Measurements from ENCODE around the gene KCNE3.
"Not testable (repeated sequence)": the region's sequence is repeated elsewhere in the genome, so short reads cannot be mapped to it uniquely, and the experiment has no call there.

The KCNE3 gene

DNA sequence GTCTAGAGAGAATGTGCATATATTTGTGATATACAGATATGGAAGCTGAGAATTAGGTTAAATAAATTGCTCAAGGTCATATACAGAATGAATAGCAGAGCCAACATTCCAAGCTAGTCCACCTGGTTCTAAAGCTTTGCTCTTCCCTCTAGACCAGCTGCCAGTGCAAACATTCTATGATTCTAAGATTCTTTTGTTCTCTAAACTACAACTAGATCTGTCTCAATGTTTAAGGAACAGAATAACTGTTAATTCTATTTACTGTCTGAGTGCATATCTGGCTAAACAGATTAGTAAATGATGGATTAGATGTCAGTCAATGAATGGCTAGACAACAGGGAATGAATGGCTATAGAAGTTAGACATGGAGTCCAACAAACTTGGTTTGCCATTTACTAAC is 19.6 kb downstream of the KCNE3 start:
- intact Hi-C loops (cut with DNase I), result loop anchor here (1.0 to 5.0 kb wide), 3 partner anchors 59 to 485 kb away; no protein-coding TSS in a partner anchor
- DNase-seq, result no peak

DNA sequence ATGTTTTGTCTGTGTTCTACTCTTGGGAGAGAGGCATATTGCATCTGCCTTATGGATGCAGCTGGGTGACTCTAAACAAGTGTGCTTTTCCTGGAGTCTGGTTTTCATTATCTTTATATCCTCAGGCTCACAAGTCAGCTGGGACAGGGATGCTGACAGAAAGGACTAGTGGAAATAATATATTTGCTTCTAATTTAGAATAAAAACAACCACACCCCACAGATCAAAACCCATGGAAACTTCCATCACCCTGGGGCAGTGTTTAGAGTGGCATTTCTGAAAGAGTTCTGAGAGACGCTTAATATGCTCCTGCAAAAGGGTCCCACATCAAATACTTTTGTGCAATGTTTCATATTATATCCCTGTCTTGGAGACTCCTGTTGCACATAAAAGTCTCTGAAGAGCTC is 20.8 kb downstream of the KCNE3 start:
- no peak for DNase-seq
- intact Hi-C loops (cut with DNase I), result loop anchor here (5.0 kb wide), 1 partner anchor 484 kb away; no protein-coding TSS in a partner anchor

DNA sequence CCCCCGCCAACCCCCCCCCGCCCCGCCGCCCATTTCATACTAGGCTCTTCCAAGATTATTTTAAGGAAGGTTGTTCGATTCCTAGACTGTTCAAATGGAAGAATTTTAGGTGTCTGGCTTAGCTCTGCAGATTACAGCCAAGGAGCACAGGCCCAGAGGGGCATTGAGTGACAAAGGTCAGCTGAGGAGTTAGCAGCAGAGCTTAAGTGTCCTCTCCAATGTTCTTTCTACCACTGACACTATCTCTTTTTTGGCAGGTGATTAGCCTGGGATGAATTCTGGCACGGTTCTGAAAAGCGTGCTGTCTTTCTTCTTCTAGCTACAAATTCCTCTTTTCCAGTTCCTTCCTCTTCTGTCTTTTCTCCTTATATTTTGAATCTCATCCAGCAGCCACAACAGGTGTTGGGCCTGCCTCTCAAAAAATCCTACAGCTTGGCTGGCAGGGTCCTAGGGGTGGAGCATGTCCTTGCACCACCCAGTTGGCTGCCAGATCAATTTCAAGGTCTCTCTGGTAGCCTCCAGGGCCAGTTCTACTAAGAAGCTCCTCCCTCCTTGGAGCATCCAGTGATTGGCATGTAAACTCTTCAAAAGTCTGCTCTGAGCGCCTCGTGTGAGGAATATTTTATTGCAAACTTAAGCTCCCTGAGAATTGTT is 23.0 kb downstream of the KCNE3 start:
- intact Hi-C loops (cut with DNase I), result no loop called here
- no peak for DNase-seq

DNA sequence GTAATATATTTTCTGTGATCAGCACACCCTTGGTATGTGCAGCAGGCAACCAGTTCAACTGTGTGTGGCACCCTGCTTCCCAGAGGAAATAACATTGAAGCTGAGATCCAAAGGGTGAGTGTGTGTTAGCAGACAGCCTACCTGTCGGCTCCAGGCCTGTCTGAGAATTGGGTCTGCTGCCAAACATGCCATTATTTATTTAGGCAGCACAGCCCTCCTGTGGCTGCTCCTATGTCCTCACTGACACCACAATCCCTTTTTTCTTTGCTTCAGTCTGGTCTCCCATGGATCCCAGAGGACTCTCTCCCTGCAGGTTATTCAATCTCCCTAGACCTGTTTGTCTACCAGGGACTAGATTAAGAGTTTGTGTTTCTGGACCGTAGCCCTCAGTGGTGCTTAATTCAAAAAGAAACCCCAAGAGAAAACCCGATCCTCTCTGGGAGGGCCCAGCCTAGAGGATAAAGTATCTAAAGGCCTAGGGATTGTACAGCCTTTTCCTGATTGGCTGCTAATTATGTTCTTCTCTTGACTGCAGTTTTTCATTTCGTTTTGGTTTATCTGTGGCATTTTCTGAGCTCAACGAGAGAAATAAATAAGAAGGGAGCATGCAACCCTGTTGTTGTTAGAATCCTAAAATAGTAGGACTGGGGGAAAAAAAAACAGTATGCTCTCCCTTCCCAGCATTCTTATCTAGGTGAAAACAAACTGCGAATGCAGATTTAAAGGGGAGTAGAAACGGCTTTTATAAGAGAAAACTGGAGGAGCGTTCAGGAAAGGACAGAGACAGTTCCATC is 24.1 kb downstream of the KCNE3 start:
- intact Hi-C loops (cut with DNase I), result no loop called here
- DNase-seq, result no peak

DNA sequence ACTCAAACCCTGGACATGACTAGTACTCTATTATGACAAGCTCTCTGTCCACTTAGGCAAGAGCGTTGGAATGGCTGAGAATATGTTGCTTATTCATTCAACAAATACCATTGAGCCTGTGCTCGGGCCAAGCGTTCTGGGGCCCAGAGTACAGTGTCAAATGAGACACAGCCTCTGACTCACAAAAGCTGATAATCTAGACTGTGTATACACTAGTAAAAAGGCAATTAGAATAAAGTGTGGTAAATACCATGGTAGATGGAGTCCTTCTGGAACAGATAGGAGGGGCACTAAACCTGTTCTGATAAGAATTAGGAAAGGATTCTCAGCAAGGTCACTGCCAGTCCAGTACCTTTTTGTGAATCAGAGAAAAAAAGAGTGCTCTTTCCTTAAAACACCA is 24.7 kb downstream of the KCNE3 start:
- DNase-seq, result no peak
- intact Hi-C loops (cut with DNase I), result no loop called here

DNA sequence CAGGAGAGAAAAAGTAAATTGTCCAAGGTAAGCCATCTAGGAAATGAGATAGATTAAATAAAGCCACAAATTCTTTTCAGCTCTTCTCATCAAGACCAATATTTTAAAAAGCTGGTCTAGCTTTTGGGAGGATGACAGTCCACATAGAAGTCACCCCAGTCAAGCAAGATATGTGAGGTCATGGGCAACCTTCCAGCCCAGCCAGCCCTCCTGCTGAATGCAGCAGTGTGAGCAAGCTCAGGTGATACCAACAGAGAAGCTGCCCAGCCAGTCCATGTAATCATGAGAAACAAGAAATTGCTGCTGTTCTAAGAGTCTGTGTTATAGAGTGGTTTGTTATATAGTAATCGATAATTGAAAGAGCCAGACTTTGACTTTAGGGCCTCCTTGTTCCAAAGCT is 28.7 kb downstream of the KCNE3 start:
- intact Hi-C loops (cut with DNase I), result no loop called here

DNA sequence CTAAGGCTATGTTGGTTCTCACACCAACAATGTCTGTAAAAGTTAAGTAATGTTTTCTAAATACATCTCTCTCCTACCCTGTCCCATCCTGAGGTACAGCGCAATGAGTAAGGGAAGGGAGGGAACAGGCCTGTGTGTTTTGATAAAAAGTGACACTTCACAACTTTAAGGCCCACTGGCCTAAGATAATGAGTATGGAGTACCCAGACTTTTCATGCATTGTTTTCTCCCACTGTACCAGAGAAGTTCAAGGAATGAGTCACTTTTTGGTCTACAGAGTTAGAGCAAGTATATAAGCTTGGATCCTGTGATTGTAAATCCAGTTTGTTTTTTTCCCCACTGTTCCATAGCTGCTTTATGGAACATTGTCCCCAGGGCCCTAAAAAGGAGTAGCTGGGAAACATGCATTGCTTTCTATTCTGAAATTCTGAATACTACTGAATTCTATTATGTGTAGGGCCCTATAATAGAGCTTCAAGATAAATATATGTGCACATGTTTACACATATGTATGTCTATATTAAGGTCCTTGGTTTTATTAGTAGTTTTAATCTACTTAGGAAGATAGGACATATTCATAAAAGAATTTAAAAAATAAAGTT is 29.8 kb downstream of the KCNE3 start:
- intact Hi-C loops (cut with DNase I), result no loop called here
- DNase-seq, result no peak

More for the DNA sequence above, 28.7 kb downstream of the KCNE3 start:
- no peak for DNase-seq

DNA sequence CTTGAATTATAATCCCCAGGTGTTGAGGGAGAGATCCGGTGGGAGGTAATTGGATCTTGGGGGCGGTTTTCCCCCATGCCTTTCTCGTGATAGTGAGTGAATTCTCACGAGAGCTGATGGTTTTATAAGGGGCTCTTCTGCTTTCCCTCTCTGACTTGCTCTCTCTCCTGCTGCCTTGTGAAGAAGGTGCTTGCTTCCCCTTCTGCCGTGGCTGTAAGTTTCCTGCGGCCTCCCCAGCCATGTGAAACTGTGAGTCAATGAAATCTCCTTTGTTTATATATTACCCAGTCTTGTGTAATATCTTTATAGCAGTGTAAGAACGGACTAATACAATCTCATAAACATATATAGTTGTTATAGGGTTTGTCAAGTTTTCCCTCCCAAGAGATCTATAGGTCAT is 32.8 kb downstream of the KCNE3 start:
- no peak for DNase-seq
- intact Hi-C loops (cut with DNase I), result no loop called here

DNA sequence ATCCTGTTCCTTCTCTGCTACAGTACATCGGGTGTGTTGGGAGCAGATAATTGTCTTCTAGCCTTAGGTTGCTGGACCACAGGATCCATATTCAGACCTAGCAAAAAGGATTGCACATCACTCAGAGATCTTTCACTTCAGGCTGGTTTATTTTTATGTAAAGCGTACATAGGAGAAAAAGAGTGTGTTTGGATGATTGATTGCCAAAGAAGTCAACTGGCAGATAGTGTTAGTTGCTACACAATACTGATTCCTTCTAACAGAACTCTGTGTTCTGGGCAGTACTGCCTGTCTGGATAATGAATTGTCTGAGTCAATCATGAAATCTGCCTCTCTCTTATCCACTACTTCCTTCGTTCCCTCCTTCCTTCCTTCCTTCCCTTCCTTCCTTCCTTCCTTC is 38.1 kb downstream of the KCNE3 start:
- intact Hi-C loops (cut with DNase I), result no loop called here
- DNase-seq, result no peak

DNA sequence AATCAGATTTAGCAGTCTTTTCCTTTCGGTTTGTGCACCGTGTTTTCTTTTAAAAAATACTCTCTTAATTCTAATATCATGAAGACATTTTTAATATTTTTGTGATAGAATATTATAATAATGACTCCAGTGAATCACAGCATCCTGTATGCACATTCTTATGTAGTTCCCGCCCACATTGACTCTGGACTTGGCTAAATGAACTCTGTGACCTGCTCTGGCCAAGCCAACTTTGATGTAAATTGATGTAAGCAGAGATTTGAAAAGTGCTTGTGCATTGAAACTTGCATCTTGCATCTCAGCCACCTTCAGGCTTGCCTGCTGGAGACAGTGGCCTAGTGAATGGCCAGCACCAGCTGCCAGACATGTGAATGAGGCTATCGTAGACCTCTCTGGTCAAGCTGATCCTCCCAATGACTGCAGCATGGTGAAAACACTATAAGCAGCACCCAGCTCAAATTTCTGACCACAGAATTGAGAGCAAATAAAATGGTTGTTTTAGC is 39.9 kb downstream of the KCNE3 start:
- DNase-seq, result no peak

DNA sequence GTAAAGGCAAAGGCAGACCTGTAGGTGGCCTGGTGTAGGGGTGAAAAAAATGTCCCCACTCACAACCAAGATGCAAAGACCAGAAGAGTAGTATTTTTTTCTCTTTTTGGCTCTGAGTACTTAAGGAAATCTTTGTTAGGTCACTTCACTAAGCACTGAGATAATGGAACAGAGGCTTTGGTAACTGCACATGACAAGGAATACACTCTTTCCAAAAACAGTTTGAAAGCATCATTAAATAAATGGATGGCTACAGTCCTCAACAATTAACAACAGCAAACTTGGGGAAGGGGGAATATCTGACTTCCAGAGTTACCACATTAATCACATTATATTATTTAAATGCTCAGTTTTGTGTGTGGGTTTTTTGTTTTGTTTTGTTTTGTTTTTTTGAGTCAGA is 42.2 kb downstream of the KCNE3 start:
- no peak for DNase-seq
- intact Hi-C loops (cut with DNase I), result no loop called here

More for the DNA sequence above, 39.9 kb downstream of the KCNE3 start:
- intact Hi-C loops (cut with DNase I), result no loop called here

DNA sequence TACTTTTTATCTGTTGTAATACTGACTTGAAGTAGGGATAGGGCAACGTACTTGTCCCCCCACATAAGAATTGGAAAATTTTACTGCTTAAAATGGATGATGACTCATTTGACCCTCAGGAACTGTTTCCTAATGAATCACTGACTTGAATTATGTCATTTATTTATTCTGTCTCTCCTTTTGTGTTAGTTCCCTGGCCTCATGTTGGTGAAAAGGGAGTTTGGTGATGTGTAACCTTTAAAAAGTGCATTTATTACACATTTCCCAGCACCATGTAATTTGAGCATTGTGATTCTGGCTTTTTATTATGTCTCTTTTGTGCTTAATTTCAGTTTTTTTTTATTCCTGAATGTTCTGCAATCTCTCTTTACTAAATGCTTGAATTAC is 48.8 kb downstream of the KCNE3 start:
- DNase-seq, result no peak
- intact Hi-C loops (cut with DNase I), result no loop called here

DNA sequence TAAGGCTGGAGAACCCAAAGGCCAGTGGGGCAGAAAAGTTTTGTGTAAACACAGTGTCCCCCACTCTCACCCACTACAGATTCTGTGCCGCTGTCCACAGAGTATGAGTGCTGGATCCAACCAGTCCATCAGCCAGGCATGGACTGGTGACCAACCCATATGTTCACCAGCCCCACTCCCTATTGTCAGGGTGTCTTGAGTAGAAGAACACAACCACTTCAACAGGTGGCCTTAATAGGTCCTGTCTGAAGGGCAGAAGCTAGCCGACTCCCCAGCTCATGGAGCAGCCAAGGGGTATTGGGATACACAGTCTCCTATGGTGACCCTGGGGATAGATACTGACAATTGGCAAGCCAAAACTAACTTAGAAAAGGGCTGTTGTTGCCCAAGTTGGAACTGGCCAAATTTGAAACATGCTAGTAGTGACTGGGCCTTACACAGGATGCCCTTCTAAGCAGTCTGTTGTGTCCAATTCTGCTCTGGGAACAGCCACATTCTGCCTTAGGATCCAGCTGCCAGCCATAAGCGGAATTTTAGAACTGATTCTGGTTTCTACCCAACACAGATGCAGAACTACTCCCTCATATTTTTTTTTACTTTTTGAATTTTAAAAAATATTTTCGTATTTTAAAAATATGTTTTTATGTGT is 49.4 kb downstream of the KCNE3 start:
- intact Hi-C loops (cut with DNase I), result no loop called here
- DNase-seq, result no peak

DNA sequence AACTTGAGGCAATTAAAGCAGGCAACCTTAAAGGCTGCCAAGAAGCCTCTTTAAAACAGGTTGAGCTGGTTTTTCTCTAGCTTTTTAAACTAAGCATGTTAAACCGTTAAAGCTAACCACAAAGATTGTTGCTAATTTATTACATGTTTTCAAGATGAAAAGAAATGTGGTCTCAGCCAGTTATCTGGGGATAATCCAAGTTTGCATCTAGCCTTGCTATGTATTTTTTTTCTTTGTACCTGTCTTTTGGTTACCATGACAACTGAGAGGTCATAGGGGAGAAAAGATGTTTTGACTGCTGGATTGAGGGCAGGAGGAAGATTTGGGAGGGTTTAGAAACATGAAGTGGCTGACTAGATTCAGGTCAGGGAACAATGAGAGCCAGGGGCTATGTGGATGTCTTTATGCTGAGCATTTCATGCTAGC is 50.0 kb downstream of the KCNE3 start:
- intact Hi-C loops (cut with DNase I), result no loop called here
- DNase-seq, result no peak

DNA sequence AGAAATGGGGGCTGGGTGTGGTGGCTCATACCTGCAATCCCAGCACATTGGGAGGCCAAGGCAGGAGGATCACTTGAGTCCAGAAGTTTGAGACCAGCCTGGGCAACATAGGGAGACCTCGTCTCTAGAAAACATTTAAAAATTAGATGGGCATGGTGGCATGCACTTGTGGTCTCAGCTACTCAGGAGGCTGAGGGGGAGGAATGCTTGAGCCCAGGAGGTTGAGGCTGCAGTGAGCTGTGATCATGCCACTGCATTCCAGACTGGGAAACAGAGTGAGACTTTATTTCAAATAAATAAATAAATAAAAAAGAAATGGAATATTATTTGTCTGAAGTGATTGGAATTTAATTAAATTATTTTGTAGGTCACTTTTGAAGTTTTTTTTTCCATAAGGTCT is 50.4 kb downstream of the KCNE3 start:
- DNase-seq; intact Hi-C loops (cut with DNase I): not testable (repeated sequence)

DNA sequence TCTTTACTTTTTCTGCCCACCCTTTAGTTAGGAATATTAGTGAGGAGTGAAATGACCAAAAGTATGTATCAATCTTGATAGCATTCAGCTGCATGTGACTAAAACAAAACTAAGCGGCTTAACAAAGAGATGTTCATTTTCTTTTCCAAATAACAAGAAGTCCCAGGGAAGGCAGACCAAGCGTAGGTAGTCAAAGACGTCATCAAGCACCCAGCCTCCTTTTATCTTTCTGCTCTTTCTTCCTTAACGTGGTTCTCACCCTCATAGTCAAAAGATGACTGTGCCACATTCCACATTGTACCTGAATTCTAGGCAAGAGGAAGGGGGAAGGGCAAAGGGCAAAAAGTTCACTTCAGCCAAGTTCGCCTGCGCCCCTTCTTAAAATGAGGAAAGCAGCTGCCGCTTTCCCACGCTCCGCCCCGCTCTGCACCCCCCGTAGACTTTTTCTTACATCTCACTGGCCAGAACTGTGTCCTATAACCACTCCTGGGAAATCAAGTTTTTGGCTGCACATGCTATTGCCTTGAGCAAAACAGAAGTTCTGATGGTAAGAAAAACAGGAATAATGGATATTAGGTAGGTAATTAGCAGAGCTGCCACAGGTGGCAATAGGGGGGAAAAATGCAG is 54.5 kb downstream of the KCNE3 start:
- intact Hi-C loops (cut with DNase I), result no loop called here
- DNase-seq, result no peak

DNA sequence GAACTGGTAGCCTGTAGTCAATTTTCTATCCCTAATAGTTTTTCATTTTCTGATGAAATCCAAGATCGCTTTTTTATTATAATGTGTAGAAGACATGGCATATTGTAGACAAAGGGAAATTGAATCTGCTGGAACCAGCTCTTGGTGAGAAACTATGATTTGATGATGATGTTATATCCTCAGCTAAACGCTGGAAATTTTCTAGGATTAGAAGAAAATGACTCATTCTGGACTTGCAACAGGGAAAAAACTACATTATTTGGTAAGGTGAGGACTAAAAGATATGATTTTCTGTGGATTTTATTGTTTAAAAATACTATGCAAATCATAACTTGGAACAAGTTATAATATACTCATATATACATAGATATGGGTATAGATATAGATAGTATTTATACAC is 55.0 kb downstream of the KCNE3 start:
- DNase-seq, result no peak
- intact Hi-C loops (cut with DNase I), result no loop called here

DNA sequence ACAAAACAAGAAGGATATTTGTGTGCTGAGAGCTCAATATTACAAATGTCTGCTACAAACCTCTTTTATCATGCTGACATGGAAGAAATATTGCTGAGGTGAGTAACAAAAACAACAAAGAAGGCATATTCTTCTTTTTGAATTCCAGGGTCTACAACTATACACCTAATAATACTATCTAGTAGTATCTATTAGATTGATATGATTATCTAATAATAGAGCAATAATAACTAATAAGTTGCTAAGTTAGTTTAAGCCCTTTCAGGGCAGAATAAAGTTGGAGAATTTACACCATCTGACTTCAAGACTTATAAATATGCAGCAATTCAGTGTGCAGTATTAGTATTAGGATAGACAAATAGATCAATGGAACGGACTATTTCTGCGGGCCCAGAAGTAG is 57.7 kb downstream of the KCNE3 start:
- intact Hi-C loops (cut with DNase I), result no loop called here
- DNase-seq, result no peak
